GM19395 (cell line): ENCODE measurements around the gene SPOPL.
A peak's percentile ranks its signal among the peaks of the same experiment; 100 is the strongest.

Experiments used
- ATAC-seq: cut with Tn5 transposase; IDR thresholded peaks from one replicate; pipeline ENCODE4 v1.9.1; 2021; ENCODE audit warnings: mild to moderate bottlenecking, moderate library complexity; ENCODE audit not compliant: unreplicated experiment

Gene SPOPL

GRCh38 chr2:138596403-138596802 lies 94.8 kb downstream of the SPOPL start:
- no peak for ATAC-seq

- no peak for ATAC-seq
Measured at GRCh38 chr2:138600732-138601457, 99.3 kb downstream of the SPOPL start.

- no peak for ATAC-seq
Measured at GRCh38 chr2:138601458-138602165, 100.0 kb downstream of the SPOPL start.

- ATAC-seq: no peak
Measured at GRCh38 chr2:138602166-138602460, 100.5 kb downstream of the SPOPL start.

- no peak for ATAC-seq
Measured at GRCh38 chr2:138607746-138608145, 106.2 kb downstream of the SPOPL start.

GRCh38 chr2:138609446-138609845 lies 107.9 kb downstream of the SPOPL start:
- no peak for ATAC-seq

GRCh38 chr2:138610201-138610953 lies 108.8 kb downstream of the SPOPL start:
- ATAC-seq: no peak

- no peak for ATAC-seq
Measured at GRCh38 chr2:138615257-138615656, 113.7 kb downstream of the SPOPL start.

GRCh38 chr2:138617026-138617425 lies 115.5 kb downstream of the SPOPL start:
- no peak for ATAC-seq

- no peak for ATAC-seq
Measured at GRCh38 chr2:138618971-138619370, 117.4 kb downstream of the SPOPL start.

GRCh38 chr2:138620431-138620830 lies 118.9 kb downstream of the SPOPL start:
- ATAC-seq: no peak

- ATAC-seq: no peak
Measured at GRCh38 chr2:138621139-138621538, 119.6 kb downstream of the SPOPL start.

- ATAC-seq: peak; percentile 55
Measured at GRCh38 chr2:138622613-138623012, 121.0 kb downstream of the SPOPL start.
